GM10266 (cell line): Measurements from ENCODE around the gene ACSL1.

Experiments used
- DNase-seq: peaks from one replicate; pipeline ENCODE4 v3.0.0; 2012; ENCODE audit errors: extremely low spot score
- TF ChIP-seq, protein P1 (sequence below): IDR thresholded peaks from 2 replicates; pipeline ENCODE4 v1.5.1; 2012; ENCODE audit warnings: mild to moderate bottlenecking, low read depth; ENCODE audit not compliant: control insufficient read depth, insufficient read depth; ENCODE audit errors: missing control alignments

Gene ACSL1, protein sequence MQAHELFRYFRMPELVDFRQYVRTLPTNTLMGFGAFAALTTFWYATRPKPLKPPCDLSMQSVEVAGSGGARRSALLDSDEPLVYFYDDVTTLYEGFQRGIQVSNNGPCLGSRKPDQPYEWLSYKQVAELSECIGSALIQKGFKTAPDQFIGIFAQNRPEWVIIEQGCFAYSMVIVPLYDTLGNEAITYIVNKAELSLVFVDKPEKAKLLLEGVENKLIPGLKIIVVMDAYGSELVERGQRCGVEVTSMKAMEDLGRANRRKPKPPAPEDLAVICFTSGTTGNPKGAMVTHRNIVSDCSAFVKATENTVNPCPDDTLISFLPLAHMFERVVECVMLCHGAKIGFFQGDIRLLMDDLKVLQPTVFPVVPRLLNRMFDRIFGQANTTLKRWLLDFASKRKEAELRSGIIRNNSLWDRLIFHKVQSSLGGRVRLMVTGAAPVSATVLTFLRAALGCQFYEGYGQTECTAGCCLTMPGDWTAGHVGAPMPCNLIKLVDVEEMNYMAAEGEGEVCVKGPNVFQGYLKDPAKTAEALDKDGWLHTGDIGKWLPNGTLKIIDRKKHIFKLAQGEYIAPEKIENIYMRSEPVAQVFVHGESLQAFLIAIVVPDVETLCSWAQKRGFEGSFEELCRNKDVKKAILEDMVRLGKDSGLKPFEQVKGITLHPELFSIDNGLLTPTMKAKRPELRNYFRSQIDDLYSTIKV

DNA sequence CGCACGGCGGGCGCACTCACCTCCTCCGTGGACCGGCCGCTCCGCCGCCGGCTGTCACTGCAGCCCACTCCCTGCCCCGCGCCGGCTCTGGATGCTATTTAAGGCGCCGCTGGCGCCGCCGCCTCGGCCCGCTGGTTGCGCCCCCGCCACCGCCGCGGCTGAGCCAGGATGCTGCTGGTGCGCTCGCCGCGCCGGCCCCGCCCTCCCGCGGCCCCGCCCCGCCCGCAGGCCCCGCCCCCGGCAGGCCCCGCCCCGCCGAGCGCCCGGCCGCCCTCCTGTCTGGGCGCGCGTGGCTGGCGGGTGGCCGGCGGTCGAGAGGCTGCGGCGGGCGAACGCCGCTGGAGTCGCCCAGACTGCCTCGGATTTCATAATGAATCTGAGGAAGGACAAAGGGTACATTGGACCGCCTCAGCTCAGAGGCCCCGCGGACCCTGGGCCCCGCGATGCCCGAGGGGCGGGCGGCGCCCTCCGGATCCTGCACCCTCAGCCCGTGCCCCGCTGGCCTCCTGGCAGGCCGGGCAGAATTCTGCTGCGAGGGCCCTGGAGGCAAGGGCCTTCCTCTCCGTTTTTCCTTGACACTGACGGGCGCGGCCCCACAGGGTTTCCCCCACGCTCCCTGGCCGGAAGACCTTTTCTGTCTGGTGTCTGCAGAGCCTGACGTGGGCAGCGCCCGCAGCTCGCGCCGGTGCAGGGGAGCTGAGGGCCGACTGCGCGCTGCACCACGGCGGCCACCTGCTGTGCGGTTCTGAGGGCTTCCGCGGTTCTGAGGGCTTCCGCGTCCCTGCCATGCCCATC, at the start of gene ACSL1:
Gene ACSL1 (minus strand): TSS at position 73 of the 795 bp plus-strand sequence. CDS start 22,454 bp downstream, outside the sequence.
- TF ChIP-seq, protein P1, sequence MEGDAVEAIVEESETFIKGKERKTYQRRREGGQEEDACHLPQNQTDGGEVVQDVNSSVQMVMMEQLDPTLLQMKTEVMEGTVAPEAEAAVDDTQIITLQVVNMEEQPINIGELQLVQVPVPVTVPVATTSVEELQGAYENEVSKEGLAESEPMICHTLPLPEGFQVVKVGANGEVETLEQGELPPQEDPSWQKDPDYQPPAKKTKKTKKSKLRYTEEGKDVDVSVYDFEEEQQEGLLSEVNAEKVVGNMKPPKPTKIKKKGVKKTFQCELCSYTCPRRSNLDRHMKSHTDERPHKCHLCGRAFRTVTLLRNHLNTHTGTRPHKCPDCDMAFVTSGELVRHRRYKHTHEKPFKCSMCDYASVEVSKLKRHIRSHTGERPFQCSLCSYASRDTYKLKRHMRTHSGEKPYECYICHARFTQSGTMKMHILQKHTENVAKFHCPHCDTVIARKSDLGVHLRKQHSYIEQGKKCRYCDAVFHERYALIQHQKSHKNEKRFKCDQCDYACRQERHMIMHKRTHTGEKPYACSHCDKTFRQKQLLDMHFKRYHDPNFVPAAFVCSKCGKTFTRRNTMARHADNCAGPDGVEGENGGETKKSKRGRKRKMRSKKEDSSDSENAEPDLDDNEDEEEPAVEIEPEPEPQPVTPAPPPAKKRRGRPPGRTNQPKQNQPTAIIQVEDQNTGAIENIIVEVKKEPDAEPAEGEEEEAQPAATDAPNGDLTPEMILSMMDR = peak; percentile 12
- peak; percentile 97 for DNase-seq

DNA sequence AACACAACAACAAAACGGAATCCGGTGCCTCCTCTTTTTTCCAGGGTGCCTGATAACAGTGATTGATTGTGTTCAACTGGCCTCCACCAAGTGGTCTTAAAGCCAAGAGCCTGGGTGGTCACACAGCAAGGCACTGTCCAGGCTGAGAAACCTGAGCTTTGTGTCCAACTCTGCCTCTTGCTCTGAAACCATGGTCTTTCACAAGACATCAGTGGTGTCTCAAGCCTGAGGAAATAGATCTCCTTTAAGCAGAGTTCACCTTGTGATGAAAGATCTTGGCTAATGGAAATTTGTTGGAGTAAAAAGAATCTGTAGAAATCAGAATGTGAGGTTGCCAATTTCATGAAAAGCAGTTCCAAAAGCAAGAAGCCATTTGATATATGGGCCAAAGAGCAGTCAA, 47.3 kb upstream of the ACSL1 start:
- TF ChIP-seq, protein P1 = no peak

DNA sequence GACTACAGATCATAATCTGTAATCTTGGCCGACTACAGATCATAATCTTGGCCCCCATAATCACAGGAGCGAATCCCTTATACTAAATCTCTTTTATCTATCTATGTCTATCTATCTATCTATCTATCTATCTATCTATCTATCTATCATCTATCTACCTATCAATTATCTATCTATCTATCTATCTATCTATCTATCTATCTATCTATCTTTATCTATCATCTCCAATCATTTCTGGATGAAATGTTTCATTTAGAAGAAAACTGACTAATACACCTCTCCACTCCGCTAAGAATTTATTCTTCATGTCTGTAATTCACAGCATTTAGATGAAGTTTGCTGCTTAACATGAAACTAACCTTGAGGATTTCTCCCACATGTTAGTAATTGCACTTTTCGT, 45.0 kb upstream of the ACSL1 start:
- DNase-seq = no peak
- TF ChIP-seq, protein P1 = no peak

More for the DNA sequence above, 47.3 kb upstream of the ACSL1 start:
- DNase-seq = no peak

DNA sequence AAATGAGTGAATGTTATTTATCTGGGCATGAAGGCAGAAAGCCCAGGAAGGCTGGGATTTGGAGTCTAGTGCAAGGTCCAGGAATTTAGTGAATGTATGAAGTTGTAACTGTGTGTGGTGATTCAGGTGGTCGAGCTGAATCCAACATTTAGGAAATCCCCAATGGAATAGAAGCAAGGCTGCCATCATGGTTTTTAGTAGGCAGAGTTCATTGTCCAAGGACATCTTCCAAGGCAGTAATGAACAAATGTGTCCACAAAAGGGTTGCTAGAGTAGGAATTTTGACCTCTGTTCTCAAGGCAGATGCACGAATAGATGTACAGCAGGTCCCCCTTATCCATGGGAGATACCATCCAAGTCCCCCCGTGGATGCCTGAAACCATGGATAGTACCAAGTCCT, 42.9 kb upstream of the ACSL1 start:
- TF ChIP-seq, protein P1 = no peak
- no peak for DNase-seq

DNA sequence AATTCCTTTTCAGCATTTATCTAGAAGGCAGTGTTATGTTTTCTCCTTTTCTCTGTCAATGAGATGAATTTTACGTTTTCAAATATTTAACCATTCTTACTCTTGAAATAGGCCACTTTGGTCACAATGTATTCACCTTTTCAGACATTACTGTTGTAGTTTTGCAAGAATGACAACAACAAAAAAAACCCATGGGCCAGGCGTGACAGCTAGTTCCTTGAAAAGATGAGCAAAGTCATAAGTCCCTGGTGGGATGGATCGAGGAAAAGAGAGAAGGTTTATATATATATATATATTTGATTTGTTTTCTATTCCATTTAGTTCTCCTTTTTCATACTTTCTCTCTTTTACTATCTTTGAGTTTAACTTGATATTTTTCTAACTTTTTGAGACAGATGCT, 38.1 kb upstream of the ACSL1 start:
- TF ChIP-seq, protein P1 = no peak
- no peak for DNase-seq

DNA sequence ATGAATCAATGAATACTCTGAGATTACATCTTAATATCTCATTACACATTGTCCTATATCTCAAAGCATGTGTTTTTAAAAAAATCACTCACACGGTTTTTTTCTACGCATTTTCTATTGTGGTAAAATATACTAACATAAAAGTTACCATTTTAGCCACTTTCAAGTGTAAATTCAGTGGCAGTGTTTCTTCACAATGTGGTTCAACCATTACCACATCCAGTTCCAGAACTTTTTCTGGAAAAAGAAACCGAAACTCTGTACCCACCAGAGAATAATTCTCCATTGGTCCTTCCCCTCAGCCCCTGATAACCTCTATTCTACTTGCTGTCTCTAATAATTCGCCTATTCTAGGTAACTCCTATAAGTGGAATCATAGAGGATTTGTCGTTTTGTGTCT, 35.3 kb upstream of the ACSL1 start:
- no peak for DNase-seq
- TF ChIP-seq, protein P1 = no peak
